Activated CD8-positive, alpha-beta memory T cell treated with anti-CD3 and anti-CD28 coated beads for 36 hours (primary cell): ENCODE results near the gene LTBP2. TPM values are rescaled to one million over a fixed set of nuclear protein-coding genes. Genes with fewer than 3 reads are reported as not detected.

Experiments used
- CTCF ChIA-PET: fragments of 350-600 bp; sonication (Branson Sonifier 250); formaldehyde crosslinking; loops from one replicate; lab custom pipeline; 2021; ENCODE audit warnings: antibody characterized with exemption; lab: Charles Lee
- POLR2A ChIA-PET: fragments of 350-600 bp; sonication (Branson Sonifier 250); formaldehyde crosslinking; loops from one replicate; lab custom pipeline; 2021; ENCODE audit warnings: antibody characterized with exemption; lab: Charles Lee
- total RNA-seq, 2 experiments: library from RNA; stranded (reverse); gene quantifications; one replicate each; pipeline ENCODE4 v1.2.3, GENCODE V29; 2021

LTBP2 gene
- total RNA-seq, 2 experiments from 2014 or later, result 0.02 to 0.11 TPM

- CTCF ChIA-PET, result interaction anchor here (0.5 kb wide), 1 partner anchor 1387 kb away, joined by 4 read pairs; no protein-coding TSS in a partner anchor
- POLR2A ChIA-PET, result no interaction called here
These were observed 33.2 kb upstream of the LTBP2 start for GRCh38 chr14:74645244-74645643.

- CTCF ChIA-PET, result interaction anchor here (1.6 kb wide), 1 partner anchor 9 kb away, joined by 3 read pairs; no protein-coding TSS in a partner anchor
- POLR2A ChIA-PET, result interaction anchor here (0.6 kb wide), 1 partner anchor 23 kb away, joined by 3 read pairs; no protein-coding TSS in a partner anchor
These were observed 29.8 kb upstream of the LTBP2 start for GRCh38 chr14:74641601-74642391.

GRCh38 chr14:74638966-74639365 is 26.9 kb upstream of the LTBP2 start:
- ChIA-PET CTCF (interaction anchor here (1.2 kb wide), 1 partner anchor 9 kb away, joined by 3 read pairs; no protein-coding TSS in a partner anchor), POLR2A (no interaction called here)

GRCh38 chr14:74638066-74638465 is 26.0 kb upstream of the LTBP2 start:
- CTCF ChIA-PET, result interaction anchor here (1.1 to 1.8 kb wide), 3 partner anchors 10 to 29 kb away, joined by 3 to 4 read pairs (median 3); no protein-coding TSS in a partner anchor
- POLR2A ChIA-PET, result no interaction called here

- ChIA-PET POLR2A (no interaction called here), CTCF (interaction anchor here (1.1 to 1.8 kb wide), 2 partner anchors 24 to 28 kb away, joined by 3 to 4 read pairs; no protein-coding TSS in a partner anchor)
These were observed 25.1 kb upstream of the LTBP2 start for GRCh38 chr14:74637178-74637550.

- ChIA-PET CTCF (interaction anchor here (1.8 kb wide), 1 partner anchor 24 kb away, joined by 4 read pairs; no protein-coding TSS in a partner anchor), POLR2A (no interaction called here)
These were observed 24.6 kb upstream of the LTBP2 start for GRCh38 chr14:74636424-74637177.

- ChIA-PET POLR2A (no interaction called here), CTCF (no interaction called here)
These were observed 23.8 kb upstream of the LTBP2 start for GRCh38 chr14:74635847-74636246.

GRCh38 chr14:74634964-74635363 is 22.9 kb upstream of the LTBP2 start:
- CTCF ChIA-PET, result interaction anchor here (0.6 kb wide), 1 partner anchor 12 kb away, joined by 3 read pairs; no protein-coding TSS in a partner anchor
- POLR2A ChIA-PET, result no interaction called here

GRCh38 chr14:74634481-74634880 is 22.4 kb upstream of the LTBP2 start:
- POLR2A ChIA-PET, result interaction anchor here (0.5 kb wide), 1 partner anchor 104 kb away, joined by 6 read pairs; no protein-coding TSS in a partner anchor
- CTCF ChIA-PET, result no interaction called here

GRCh38 chr14:74630881-74631690 is 19.0 kb upstream of the LTBP2 start:
- POLR2A ChIA-PET, result no interaction called here
- CTCF ChIA-PET, result interaction anchor here (0.9 kb wide), 1 partner anchor 22 kb away, joined by 4 read pairs; no protein-coding TSS in a partner anchor

GRCh38 chr14:74628418-74628817 is 16.4 kb upstream of the LTBP2 start:
- POLR2A ChIA-PET, result no interaction called here

GRCh38 chr14:74627076-74627475 is 15.0 kb upstream of the LTBP2 start:
- POLR2A ChIA-PET, result interaction anchor here (0.7 kb wide), 1 partner anchor 8 kb away, joined by 3 read pairs; no protein-coding TSS in a partner anchor
- CTCF ChIA-PET, result no interaction called here

More at GRCh38 chr14:74628418-74628817, 16.4 kb upstream of the LTBP2 start:
- CTCF ChIA-PET, result interaction anchor here (1.3 kb wide), 1 partner anchor 16 kb away, joined by 5 read pairs; the partner anchor contains the start of gene LTBP2

GRCh38 chr14:74622257-74622656 is 10.2 kb upstream of the LTBP2 start:
- ChIA-PET CTCF (no interaction called here), POLR2A (no interaction called here)

GRCh38 chr14:74621556-74621955 is 9.5 kb upstream of the LTBP2 start:
- ChIA-PET POLR2A (no interaction called here), CTCF (no interaction called here)

GRCh38 chr14:74620923-74621322 is 8.9 kb upstream of the LTBP2 start:
- ChIA-PET CTCF (no interaction called here), POLR2A (no interaction called here)

GRCh38 chr14:74620497-74620921 is 8.5 kb upstream of the LTBP2 start:
- CTCF ChIA-PET, result interaction anchor here (0.6 to 2.7 kb wide), 2 partner anchors 12 to 310 kb away, joined by 3 to 20 read pairs; no protein-coding TSS in a partner anchor
- POLR2A ChIA-PET, result no interaction called here

GRCh38 chr14:74619672-74620131 is 7.7 kb upstream of the LTBP2 start:
- POLR2A ChIA-PET, result interaction anchor here (0.8 kb wide), 1 partner anchor 8 kb away, joined by 3 read pairs; no protein-coding TSS in a partner anchor
- CTCF ChIA-PET, result interaction anchor here (0.8 to 2.7 kb wide), 2 partner anchors 11 to 13 kb away, joined by 3 to 20 read pairs; no protein-coding TSS in a partner anchor
